Measurements from ENCODE around the gene NSRP1. TPM values are rescaled to one million over a fixed set of nuclear protein-coding genes. Genes with fewer than 3 reads are reported as not detected.
"Not testable (repeated sequence)": the region's sequence is repeated elsewhere in the genome, so short reads cannot be mapped to it uniquely, and the experiment has no call there.

NSRP1 gene
- total RNA-seq, 1 donor from 2014 or later: 44.2 TPM

GRCh38 chr17:30197416-30197815 is 80.8 kb downstream of the NSRP1 start:
- no peaks in the 10 kb centered on the region for H3K36me3 Mint-ChIP-seq (ENCODE audit: low read depth)

DNA sequence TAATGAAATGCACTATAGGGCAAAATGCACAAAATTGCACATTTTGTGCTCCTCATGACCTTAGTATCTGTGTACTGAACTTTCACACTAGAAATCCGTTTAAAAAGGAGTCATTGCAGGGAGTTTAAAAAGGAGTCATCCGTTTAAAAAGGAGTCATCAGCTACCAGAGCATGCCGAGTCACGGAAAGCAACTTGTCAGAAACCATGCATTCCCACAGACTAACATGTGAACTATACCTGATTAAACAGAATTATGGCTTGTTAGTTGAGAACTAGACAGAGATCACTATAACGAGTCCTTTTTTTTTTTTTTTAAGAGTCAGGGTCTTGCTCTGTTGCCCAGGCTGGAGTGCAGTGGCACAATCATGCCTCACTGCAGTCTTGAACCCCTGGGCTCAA is 83.0 kb downstream of the NSRP1 start:
- Mint-ChIP-seq H3K27me3 (peaks cover 14% of the 10 kb centered on the region), H3K36me3 (ENCODE audit: low read depth) (no peaks in the 10 kb centered on the region), H3K4me1 (no peaks in the 10 kb centered on the region), H3K9me3 (no peaks in the 10 kb centered on the region), H3K27ac (no peak overlapping the region), H3K4me3 (no peak overlapping the region)
- ATAC-seq (ENCODE audit: low read depth): no peak
- intact Hi-C loops (cut with micrococcal nuclease): no loop called here
- DNase-seq: no peak
- ChIA-PET CTCF (no interaction called here), POLR2A (no interaction called here)
- no peak for TF ChIP-seq CTCF (IDR thresholded peaks at IDR 0.05)

More at GRCh38 chr17:30197416-30197815, 80.8 kb downstream of the NSRP1 start:
- H3K4me1 Mint-ChIP-seq: no peaks in the 10 kb centered on the region
- H3K4me3 Mint-ChIP-seq: no peak overlapping the region
- no peak for TF ChIP-seq CTCF (IDR thresholded peaks at IDR 0.05)
- no peaks in the 10 kb centered on the region for H3K9me3 Mint-ChIP-seq
- no peak overlapping the region for H3K27ac Mint-ChIP-seq
- no peak for DNase-seq
- ATAC-seq (ENCODE audit: low read depth): no peak
- peaks cover 2% of the 10 kb centered on the region for H3K27me3 Mint-ChIP-seq
- CTCF ChIA-PET: no interaction called here
- POLR2A ChIA-PET: no interaction called here
- intact Hi-C loops (cut with micrococcal nuclease): no loop called here

DNA sequence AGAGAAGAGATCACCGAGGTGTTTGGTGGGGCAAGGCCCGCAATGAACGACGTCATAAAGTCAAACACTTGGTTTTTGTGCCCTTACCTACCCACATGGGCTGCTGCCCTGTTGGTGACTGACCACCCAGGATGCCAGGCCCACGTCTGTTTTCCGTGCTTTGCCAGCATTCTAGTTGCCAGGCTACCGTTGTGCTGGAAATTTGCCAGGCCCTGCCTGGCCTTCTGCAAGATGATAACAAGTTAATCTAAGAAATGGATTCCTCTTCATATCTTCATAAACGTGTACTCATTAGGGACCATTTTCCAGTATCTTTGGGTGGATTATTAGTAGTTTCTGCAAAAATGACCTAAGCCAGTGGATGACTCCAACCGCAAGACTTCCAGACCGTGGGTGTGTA is 83.5 kb downstream of the NSRP1 start:
- DNase-seq (no peak), ATAC-seq (ENCODE audit: low read depth) (no peak)
- CTCF ChIA-PET: no interaction called here
- peaks cover 14% of the 10 kb centered on the region for H3K27me3 Mint-ChIP-seq
- H3K9me3 Mint-ChIP-seq: no peaks in the 10 kb centered on the region
- no peaks in the 10 kb centered on the region for H3K36me3 Mint-ChIP-seq (ENCODE audit: low read depth)
- no peak for TF ChIP-seq CTCF (IDR thresholded peaks at IDR 0.05)
- no peaks in the 10 kb centered on the region for H3K4me1 Mint-ChIP-seq
- H3K27ac Mint-ChIP-seq: no peak overlapping the region
- POLR2A ChIA-PET: no interaction called here
- intact Hi-C loops (cut with micrococcal nuclease): no loop called here
- no peak overlapping the region for H3K4me3 Mint-ChIP-seq

GRCh38 chr17:30200656-30201055 is 84.0 kb downstream of the NSRP1 start:
- CTCF ChIA-PET: not testable (repeated sequence)

GRCh38 chr17:30203471-30203981 is 86.9 kb downstream of the NSRP1 start:
- Mint-ChIP-seq H3K27me3 (peaks cover 21% of the 10 kb centered on the region), H3K27ac (no peak overlapping the region)

More at GRCh38 chr17:30200656-30201055, 84.0 kb downstream of the NSRP1 start:
- DNase-seq; H3K4me3 Mint-ChIP-seq; H3K36me3 Mint-ChIP-seq (ENCODE audit: low read depth); intact Hi-C loops (cut with micrococcal nuclease); POLR2A ChIA-PET; H3K4me1 Mint-ChIP-seq; H3K9me3 Mint-ChIP-seq; ATAC-seq (ENCODE audit: low read depth); H3K27ac Mint-ChIP-seq: not testable (repeated sequence)
- peaks cover 16% of the 10 kb centered on the region for H3K27me3 Mint-ChIP-seq

More at GRCh38 chr17:30203471-30203981, 86.9 kb downstream of the NSRP1 start:
- no peak for TF ChIP-seq CTCF (IDR thresholded peaks at IDR 0.05)
- ChIA-PET CTCF (no interaction called here), POLR2A (no interaction called here)
- Mint-ChIP-seq H3K4me3 (no peak overlapping the region), H3K36me3 (ENCODE audit: low read depth) (no peaks in the 10 kb centered on the region), H3K4me1 (peaks cover 3% of the 10 kb centered on the region), H3K9me3 (no peaks in the 10 kb centered on the region)
- intact Hi-C loops (cut with micrococcal nuclease): no loop called here
- ATAC-seq (ENCODE audit: low read depth) (no peak), DNase-seq (no peak)
